Choroid plexus epithelial cell (primary cell): ENCODE results near the gene RAB5A.

Experiments used
- DNase-seq: peaks from one replicate; pipeline ENCODE4 v3.0.0-alpha.2; 2010; ENCODE audit warnings: low read depth
- H3K4me3 ChIP-seq: 2 replicates; pipeline ENCODE4 v1.5.1; 2011; ENCODE audit warnings: low read depth, mild to moderate bottlenecking, control low read depth, low read length, moderate library complexity
- TF ChIP-seq, protein P1 (sequence below): conservative IDR thresholded peaks from 2 replicates; pipeline ENCODE4 v1.5.1; 2011; ENCODE audit warnings: low read depth, mild to moderate bottlenecking, control low read depth, inconsistent platforms, low read length, moderate library complexity

The RAB5A gene

DNA sequence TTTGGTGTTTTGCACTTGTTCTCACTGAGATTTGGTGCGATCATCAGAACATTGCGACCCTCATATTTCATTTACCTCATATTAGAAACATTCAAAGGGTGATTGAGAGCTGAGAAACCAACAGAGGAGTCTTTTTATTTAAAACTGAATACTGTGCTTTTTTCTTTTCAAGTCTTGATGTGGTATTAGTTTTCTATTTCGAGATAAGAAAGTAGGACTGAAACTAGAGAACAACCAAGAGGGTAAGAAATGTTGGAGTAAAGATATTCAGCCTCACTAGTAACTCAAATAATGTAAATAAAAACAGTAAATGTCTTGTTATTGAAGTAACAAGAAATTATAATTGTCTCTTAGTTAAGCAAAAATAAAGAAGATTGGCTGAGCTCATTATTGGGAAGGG lies 39.4 kb upstream of the RAB5A start:
- TF ChIP-seq, protein P1, sequence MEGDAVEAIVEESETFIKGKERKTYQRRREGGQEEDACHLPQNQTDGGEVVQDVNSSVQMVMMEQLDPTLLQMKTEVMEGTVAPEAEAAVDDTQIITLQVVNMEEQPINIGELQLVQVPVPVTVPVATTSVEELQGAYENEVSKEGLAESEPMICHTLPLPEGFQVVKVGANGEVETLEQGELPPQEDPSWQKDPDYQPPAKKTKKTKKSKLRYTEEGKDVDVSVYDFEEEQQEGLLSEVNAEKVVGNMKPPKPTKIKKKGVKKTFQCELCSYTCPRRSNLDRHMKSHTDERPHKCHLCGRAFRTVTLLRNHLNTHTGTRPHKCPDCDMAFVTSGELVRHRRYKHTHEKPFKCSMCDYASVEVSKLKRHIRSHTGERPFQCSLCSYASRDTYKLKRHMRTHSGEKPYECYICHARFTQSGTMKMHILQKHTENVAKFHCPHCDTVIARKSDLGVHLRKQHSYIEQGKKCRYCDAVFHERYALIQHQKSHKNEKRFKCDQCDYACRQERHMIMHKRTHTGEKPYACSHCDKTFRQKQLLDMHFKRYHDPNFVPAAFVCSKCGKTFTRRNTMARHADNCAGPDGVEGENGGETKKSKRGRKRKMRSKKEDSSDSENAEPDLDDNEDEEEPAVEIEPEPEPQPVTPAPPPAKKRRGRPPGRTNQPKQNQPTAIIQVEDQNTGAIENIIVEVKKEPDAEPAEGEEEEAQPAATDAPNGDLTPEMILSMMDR: no peak
- H3K4me3 ChIP-seq: no peak overlapping the region
- DNase-seq: no peak

DNA sequence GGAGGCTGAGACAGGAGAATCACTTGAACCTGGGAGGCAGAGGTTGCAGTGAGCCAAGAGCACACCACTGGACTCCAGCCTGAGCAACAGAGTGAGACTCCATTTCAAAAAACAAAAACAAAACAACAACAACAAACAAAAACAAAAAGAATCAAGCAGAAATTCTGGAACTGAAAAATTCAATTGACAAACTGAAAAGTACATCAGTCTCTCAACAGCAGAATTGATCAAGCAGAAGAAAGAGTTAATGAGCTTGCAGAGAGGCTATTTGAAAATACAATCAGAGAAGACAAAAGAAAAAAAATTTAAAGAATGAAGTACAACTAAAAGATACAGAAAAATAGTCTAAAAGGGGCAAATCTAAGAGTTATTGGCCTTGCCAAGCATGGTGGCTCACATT lies 35.4 kb upstream of the RAB5A start:
- no peak overlapping the region for H3K4me3 ChIP-seq
- DNase-seq: no peak
- TF ChIP-seq, protein P1: no peak

DNA sequence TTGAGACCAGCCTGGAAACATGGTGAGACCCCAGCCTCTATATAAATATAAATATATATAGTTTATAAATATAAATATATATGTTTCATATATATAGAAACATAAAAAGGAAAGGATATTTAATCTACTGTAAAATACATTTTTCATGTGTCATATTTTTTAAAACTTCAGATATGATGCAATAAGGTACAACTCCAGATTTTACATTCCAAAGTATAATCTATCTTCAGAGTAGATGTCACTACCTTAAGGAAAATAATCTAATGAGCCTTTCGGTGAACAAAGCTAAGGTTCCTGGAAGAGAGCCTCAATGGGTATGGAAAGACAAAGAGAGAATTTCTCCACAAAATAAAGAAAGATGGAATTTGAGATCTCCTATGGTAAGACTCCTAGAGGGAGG lies 29.7 kb upstream of the RAB5A start:
- no peak overlapping the region for H3K4me3 ChIP-seq
- TF ChIP-seq, protein P1: no peak
- DNase-seq: no peak

DNA sequence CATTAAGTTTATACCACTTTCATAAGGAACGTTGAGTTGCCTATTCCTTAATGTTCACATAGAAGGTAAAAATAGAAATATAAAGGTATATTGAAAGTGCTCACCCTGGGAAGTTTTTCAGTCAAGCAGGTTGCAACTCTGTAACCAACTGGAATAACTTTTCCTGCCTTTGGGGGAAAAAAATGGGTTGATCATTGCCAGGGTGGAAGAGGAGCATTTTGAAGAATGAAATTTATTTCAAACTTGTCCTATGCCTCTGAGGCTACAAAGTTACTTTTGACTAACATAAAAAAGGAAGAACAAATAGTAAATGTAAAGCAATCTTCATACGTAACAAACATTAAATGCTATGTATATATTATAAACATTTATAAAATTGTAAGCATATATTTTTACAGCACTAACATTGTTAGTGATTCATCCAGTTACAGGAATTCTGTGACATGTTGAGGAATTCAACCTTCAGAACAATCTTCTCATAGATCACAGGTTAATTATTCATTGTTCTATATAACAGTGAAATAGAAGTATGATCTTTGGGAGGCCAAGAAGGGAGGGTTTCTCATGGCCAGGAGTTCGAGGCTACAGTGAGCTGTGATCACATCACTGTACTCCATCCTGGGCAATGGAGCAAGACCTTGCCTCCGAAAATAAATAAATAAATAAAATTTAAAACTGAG lies 26.4 kb upstream of the RAB5A start:
- TF ChIP-seq, protein P1: no peak
- no peak overlapping the region for H3K4me3 ChIP-seq
- DNase-seq: no peak

DNA sequence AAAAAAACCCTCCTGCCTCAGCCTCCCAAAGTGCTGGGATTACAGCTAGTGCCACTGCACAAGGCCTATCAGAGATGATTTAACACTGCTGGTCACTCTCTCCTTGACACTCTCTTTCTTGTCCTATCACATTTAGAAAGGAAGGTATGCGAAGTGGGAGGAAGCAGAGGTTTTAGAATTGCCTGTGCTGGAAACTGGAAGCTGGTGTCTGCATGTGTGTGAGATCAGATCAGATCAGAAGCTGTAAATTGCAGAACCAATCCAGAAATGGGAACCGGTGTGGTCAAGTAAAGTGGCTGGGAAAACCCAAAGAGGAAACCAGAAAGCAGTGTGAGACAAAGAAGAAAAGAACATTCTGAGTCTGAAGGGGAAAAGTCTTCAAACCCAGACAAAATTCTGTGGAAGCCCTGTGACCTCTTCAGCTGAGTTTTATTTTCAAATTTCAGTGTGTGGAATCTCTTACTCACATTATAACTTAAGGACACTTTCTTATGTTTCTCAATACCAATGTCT lies 15.7 kb upstream of the RAB5A start:
- no peak for DNase-seq
- H3K4me3 ChIP-seq: no peak overlapping the region
- TF ChIP-seq, protein P1: no peak

DNA sequence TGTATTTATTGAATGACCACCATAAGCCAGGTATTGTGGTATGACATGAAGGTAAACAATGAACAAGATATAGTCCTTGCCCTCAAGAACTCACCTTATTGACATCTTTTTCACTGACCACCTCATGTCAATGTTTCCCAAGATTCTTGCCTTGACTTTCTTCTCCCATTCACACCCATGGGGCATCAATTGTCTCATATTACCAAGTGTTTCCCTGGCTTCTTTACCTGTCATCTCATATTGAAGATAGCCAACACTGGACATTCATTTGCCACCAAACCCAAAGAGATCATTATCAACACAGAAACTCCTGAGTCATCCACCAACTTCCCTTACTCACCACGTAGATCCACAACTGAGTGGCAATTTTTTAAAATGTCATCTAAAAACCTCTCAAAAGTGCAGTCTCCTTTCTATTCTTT lies 15.1 kb upstream of the RAB5A start:
- TF ChIP-seq, protein P1: no peak
- H3K4me3 ChIP-seq: no peak overlapping the region
- no peak for DNase-seq

DNA sequence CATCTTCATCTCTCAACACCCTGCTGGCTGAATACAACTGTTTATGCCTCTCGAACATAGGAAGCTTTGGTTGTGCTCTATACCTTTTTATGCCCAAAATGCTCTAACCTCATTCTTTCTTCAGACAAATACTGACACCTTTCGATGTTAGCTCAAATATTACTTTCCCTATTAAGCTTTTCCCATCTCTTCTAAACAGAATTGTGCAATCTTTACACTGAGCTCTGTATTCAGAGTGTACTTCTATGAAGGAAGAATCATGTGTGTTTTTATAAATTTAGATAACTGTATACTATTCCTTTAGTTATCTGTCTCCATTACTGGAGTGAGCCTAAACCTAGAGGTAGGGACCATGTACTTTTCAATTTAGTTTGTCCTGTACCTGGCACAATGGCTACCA lies 14.5 kb upstream of the RAB5A start:
- DNase-seq: no peak
- TF ChIP-seq, protein P1: no peak
- no peak overlapping the region for H3K4me3 ChIP-seq
